GM21576 (cell line): ENCODE measurements around the gene LTB4R2.
"Not testable (repeated sequence)": the region's sequence is repeated elsewhere in the genome, so short reads cannot be mapped to it uniquely, and the experiment has no call there.

ENCODE experiments used
- ATAC-seq: cut with Tn5 transposase; IDR thresholded peaks from one replicate; pipeline ENCODE4 v1.9.1; 2021; ENCODE audit warnings: mild to moderate bottlenecking, moderate library complexity; ENCODE audit not compliant: unreplicated experiment

The LTB4R2 gene

DNA sequence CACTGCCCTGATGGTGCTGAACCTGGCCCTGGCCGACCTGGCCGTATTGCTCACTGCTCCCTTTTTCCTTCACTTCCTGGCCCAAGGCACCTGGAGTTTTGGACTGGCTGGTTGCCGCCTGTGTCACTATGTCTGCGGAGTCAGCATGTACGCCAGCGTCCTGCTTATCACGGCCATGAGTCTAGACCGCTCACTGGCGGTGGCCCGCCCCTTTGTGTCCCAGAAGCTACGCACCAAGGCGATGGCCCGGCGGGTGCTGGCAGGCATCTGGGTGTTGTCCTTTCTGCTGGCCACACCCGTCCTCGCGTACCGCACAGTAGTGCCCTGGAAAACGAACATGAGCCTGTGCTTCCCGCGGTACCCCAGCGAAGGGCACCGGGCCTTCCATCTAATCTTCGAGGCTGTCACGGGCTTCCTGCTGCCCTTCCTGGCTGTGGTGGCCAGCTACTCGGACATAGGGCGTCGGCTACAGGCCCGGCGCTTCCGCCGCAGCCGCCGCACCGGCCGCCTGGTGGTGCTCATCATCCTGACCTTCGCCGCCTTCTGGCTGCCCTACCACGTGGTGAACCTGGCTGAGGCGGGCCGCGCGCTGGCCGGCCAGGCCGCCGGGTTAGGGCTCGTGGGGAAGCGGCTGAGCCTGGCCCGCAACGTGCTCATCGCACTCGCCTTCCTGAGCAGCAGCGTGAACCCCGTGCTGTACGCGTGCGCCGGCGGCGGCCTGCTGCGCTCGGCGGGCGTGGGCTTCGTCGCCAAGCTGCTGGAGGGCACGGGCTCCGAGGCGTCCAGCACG, 6.1 kb downstream of the LTB4R2 start:
- no peak for ATAC-seq

DNA sequence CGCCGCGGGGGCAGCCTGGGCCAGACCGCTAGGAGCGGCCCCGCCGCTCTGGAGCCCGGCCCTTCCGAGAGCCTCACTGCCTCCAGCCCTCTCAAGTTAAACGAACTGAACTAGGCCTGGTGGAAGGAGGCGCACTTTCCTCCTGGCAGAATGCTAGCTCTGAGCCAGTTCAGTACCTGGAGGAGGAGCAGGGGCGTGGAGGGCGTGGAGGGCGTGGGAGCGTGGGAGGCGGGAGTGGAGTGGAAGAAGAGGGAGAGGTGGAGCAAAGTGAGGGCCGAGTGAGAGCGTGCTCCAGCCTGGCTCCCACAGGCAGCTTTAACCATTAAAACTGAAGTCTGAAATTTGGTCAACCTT, 6.6 kb downstream of the LTB4R2 start:
- no peak for ATAC-seq

DNA sequence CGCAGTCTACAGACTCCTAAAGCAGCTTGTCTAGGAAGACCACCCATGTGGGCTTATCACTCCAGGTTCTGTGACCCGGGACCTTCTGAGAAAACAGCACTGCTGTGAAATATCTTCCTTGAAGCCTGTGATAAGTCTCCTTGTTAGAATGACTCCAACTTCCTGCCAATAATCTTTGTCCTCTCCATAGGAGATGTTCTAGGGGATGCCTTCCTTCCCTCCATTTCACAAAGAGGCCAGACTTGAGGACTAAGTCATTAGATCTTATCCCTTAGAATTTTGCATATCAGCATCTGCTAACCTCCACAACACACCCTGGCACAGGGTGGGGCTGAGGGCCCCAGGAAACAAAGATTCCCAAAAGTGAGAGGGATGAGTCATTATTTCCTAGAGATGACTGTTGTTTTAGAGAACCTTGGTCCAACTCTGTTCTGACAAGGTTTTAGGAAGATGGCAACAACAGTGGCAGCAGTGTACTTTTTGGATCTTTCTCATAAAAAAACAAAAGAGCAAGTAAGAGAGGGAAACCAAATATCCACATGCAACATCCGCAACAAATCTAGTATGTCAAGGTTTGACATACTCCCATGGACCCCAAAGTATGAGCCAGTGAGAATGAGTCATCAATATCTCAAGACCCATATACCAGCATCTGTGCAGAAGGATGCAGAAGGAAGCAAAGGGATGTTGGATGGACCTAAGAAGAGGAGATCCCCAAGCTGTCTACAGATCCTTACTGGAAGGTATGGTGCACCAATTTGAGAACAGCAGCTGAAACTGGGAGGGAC, 7.4 kb downstream of the LTB4R2 start:
- ATAC-seq = no peak

DNA sequence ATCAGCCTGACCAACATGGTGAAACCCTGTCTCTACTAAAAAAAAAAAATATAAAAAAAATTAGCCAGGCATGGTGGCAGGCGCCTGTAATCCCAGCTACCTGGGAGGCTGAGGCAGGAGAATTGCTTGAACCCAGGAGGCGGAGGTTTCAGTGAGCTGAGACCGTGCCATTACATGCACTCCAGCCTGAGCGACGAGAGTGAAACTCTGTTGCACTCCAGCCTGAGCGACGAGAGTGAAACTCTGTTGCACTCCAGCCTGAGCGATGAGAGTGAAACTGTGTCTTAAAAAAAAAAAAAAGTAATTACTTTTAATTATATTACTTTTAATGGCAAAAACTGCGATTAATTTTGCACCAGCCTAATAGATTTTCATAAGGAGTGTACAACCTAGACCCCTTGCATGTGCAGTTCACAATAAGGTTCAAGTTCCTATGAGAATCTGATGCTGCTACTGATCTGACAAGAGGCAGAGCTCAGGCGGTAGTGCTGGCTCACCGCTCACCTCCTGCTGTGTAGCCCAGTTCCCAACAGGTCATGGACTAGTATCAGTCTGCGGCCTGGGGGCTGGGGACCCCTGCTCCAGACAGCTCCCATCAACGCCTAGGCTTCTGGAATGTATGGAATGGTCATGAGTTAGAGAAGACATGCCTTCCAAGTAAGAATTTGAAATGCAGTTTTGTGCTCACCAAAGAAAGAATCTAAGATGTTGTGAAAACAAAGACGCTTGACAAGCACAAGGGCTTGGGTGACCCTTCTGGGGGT, 11.5 kb downstream of the LTB4R2 start:
- ATAC-seq = no peak

DNA sequence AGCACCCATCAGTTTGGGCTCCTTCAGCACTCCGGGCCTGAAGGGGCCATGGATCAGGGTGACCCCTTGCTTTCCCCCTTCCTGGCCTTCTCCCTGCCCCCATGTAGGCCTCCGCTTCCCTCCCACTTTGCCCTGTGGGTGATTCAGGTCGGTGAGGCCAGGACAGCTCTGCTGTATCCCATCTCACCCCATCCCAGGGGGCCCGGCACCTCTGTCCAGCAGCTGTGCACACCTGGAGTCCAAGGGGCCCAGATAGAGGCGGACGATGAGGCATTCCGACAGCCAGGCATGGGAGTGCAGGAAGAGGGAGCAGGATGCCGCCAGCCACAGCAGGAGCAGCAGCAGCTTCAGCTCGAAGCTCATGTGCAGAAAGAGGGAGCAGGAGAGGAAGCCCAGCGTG, 12.7 kb downstream of the LTB4R2 start:
- no peak for ATAC-seq

DNA sequence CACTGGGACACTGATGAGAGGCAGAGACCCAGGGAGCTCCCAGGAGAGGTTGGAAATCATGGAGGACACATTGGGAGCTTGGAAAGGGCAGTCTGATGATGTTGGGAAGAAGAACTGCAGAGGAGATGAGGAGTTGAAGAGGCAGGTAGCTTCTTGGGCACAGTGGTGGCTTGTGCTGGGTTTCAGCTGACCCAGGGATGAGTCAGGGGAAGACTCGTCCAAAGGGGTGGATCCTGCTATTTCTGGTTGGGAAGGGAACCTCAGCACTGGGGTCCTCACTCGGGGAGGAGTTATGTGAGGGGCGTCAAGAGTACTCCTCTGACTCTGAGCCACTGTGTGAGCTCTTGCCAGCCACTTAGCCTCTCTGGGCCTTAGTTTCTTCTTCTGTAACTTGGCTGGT, 13.4 kb downstream of the LTB4R2 start:
- ATAC-seq = no peak

DNA sequence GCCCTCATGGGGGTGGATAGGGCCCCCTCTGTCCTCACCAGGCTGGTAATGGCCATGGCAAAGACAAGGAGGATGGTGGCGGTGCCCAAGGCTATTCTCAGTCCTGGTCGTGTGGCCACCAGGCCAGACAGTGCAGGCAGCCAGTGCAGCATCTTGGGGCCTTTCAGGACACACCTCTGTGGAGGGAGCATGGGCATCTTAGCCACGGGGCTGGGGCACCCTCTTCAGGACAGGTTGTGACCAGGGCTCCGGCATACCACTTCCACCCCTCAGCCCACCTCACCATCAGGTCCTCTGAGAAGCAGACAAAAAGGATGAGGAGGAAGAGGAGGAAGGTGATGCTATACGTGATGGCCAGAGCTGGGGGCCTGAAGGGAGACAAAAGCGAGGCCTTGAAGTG, 14.1 kb downstream of the LTB4R2 start:
- no peak for ATAC-seq

DNA sequence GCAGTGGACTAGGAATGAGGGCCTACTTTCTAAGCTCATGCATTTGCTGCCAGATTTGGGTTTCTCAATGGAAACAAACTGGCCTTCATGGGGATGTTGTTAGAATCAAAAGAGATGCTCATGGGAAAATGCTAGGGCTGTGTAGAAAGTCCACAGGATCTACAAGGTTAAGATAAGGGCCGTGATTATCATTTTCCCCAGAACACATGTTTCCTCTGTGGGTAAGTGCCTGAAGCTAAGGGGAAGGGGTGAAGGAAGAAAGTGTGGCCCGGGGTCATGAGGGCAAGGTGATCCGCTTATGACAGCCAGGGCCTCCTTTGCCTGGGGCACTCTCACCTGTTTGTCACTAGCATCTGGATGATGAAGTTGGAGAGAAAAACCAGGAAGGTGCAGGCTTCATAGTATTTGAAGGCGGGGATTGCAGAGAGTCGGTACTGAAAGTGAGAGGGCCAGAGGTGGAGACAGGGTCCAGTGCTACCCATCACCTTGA, 15.1 kb downstream of the LTB4R2 start:
- no peak for ATAC-seq

DNA sequence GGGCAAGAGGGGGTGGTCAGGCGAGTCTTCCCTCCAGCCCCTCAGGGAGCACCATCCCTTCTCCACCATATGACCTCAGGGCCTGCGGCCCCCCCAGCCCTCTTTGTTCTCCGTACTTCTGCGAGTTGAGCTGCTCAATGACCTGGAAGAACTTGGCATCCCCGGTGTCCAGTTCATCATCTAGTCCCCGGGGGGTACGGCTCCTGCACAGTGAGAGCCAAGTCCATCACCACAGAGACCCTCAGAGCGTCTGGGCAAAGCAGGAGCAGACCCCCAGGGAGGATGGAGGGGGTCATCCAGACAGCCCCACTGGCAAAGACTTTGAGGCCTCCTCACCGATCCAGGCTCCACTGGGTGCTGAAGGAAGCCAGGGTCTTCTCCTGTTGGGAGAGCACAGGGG, 16.0 kb downstream of the LTB4R2 start:
- no peak for ATAC-seq

DNA sequence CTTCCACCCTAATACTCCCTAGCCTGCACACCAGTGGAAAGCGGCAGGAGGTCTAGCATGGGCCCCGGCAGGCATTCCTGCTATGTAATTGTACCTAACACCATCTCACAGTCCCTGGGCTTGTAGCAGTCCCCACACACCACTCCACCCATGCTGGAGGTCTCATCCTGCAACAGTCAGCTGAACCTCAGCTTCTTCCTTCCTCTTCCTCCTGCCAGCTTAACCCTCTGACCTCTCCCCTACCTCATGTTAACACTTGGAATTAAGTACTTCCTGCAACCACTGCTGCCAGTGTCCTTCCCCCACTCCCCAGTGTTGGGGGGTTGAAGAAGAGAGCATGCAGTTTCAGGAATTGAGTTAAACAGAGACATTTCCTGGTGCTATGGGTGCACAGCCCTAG, 17.4 kb downstream of the LTB4R2 start:
- ATAC-seq = no peak

DNA sequence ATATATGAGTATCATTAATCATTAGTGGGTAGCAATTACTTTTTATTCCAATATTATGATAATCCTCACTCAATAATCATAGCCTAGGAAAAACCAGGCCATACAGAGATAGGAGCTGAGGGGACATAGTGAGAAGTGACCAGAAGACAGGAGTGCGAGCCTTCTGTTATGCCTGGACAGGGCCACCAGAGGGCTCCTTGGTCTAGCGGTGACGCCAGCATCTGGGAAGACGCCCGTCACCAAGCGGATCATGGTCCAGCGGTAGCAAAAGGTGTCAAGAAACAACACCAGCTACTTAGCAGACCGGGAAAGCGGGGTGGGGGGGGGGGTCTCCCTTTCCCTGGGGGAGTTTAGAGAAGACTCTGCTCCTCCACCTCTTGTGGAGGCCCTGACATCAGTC, 18.0 kb downstream of the LTB4R2 start:
- ATAC-seq = not testable (repeated sequence)

DNA sequence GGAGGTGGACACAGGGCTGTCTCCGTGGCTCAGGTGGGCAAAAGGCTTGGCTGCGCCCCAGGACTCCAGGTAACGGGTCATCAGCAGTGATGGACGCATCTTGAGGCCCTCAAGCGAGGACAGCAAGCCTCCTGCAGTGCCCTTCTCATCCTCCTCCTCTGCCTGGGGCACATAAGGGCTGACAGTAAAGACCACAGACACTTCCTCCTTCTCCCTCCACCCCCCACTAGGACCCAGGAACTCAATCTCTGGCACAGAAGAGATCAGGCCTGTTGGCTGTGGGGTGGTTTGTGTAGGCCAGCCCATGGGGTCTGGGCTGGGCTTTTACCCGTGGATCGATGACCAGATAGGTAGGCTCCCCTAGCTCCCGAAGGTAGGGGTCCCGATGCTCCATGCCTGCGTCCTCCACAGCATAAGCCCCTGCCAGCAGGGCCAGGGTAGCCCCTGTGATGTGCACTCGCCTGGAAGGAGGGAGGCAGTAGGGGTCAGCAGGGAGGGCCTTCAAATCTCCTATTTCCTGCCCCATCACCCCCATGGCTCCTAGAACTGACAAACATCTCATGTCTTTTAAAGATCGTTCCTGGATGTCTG, 19.2 kb downstream of the LTB4R2 start:
- ATAC-seq = no peak

DNA sequence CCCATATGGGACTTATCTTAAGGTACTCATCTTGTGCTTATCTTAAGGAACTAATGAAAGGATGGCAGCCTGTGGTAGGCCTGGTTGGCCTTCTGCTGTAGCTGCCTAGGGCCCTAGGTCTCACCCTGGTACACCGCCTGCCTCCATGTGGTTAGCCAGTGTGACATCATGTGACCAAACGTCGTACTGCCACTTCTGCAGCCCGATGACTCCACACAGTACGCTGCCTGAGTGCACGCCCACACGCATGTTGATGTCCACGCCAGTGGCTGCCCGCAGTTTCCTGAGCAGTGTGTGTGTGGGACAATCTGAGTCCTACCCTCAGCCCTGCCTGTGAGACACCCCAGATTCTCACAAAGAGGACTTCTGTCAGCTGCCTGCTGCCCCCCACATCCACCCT, 19.8 kb downstream of the LTB4R2 start:
- no peak for ATAC-seq

DNA sequence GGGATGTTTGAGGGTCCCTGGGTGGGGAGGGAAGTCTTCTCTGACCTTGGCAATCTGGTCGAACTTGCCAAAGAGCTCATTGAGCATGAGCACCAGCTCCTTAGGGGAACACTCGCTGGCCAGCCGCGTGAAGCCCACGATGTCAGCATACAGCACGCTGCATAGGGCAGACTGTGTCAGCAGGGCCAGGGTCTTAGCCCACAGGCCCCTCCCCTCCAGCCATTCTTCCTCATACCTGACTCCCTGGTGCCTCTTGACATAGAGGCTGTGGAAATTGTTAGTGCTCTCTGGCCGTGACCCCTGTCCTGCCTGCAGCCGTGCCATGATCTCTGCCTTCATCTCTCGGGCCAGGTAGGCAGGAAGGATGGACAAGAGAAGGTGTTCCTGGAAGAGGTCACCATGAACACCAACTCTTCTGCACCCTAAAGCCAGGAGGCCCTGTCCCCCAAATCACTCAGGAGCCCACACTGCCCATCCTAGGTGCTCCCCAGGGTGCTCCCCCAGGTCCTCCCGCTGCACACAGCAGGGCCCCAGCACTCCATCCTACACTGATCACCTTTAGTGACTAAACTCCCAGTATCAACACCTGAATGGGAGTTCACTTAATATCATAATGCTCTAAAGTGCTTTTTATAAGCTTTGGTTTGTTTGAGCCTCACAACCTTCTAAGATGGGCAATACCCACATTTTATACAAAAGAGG, 21.2 kb downstream of the LTB4R2 start:
- no peak for ATAC-seq

DNA sequence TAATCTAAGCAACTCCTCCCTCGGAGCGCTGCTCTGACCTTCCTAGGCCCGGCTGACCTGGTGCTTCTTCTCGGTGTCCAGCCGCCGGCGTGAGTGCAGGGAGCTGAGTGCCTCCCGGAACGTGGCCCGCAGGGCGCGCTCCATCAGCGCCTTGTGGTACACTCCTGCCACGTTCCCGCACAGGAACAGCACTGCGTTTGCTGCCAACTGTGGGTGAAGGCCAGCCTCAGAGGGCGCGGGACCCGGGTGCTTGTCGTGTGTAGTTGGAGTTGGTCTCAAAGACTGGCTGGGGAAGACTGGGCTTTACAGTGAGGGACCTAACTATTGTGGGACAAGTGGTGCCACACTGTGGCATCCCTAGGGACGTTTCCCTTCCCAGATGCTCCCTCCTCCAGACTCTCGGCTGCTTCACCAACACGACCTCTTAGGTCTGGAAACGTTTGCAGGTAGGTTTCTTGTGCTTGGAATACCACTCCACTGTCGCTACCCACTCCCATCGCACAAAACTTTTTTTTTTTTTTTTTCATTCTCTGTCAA, 21.9 kb downstream of the LTB4R2 start:
- no peak for ATAC-seq

DNA sequence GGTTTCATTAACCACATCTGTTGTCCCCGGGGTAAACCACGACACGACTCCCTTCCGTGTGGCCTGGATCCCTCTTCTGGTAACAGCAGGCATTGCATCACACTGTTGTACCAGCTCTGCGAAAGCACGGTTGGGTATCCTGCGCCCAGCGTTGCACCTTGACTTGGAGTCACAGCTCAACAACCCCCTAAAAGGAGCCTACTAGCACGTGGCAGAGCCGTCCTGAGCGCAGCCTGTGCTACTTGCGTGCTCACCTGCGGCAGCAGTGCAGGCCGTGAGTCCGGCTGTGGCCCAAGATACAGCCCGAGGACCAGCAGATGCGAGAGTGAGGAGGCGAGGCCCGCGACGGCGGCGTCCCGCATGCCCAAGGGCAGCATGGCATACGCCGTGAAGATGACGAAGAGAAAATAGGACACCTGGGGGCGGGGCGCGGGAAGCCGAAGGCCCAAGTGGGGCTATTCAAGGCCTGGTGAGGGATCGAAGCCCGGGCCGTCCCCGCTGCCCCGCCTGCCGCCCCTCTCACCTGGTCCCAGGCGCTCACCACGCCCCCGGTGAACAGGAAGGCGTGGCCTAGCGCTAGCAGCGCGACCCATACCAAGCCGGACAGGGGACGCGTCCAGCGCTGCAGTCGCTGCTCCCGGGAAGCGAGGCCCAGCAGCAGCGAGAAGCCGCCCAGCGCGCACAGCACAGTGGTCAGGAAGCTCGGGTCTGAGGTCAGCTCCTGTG, 22.5 kb downstream of the LTB4R2 start:
- ATAC-seq = peak; percentile 75

DNA sequence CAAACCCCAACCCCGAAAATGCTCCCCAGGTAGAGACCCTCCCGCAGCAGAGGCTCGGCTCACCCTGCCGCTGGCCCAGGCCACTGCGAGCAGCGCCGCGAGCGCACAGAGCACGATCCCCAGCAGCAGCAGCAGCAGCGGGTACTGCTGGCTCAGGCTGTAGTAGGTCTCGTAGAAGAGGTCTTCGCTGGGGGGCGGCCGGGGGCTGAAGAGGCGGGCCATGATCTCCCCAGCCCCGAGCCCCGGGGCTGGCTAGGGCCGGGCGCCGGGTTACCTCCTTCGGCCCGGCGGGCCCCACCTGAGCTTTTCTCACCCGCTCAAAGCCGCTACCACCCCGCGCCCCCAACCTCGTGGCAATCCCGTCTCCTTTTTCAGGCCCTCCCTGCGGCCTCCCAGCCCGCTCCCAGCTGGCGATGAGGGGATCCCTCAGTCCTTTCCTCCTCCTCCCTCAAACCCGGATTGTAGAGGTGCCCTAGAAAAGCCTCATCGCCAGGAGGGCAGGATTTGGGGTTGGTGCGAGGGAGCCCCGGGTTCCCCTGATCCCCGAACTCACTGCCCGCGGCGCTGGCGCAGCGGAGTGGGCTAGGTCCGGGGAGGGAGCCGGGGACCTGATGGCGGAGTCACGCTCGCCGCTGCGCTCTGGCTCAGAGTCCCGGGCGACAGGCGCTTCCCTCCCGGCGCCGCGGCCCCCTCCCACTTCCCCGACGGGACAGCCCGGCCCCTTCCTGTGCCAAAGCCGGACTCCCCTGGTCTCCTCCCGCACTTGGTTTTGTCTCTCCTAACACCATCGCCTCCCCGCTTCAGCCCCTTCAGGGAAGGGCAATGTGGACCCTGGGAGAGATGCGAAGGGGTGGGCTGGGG, 24.7 kb downstream of the LTB4R2 start, which contains the start of gene ADCY4:
TSS of gene ADCY4 (minus strand) at position 641 of the 861 bp plus-strand sequence. CDS start at position 222, 419 bp downstream.
- ATAC-seq = no peak

DNA sequence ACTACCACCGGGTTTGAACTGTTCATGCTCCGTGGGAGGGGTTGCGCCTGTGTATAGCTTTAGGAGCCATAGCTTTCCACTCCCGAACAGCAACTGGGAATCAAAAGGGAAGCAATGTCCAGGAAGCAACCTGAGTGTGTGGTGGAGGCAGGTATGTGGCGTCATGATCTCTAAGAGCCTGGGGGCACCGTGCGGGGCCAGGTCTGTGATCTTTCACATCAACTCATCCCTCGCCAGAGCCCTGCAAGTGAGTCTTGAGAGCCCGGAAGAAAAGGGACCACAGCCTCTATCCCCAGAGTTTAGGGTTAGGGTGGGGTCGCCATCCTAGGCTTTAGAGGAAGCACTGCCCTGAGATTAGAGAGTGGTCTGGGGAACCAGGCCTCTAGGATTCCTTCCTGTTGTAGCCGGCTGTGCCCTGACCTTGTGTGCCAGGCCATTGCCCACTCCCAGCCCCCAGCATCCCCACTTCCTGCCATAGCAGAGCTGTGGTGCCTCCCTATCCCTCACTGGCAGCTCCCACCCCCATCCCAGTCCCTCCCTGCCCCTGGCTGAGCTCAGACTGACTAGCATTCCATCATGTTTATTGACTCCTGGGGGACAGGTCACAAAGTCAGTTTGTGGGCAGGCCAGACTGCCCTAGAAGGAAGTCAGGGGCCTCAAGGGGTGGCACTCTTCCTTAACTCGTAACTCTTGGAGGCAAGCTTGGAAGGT, 25.7 kb downstream of the LTB4R2 start:
- ATAC-seq = no peak
